ENCODE data around the gene MRPL4. TPM values are rescaled to one million over a fixed set of nuclear protein-coding genes. Genes with fewer than 3 reads are reported as not detected.

The MRPL4 gene
- total RNA-seq, 2 experiments from 2014 or later = 44.6 to 47.3 TPM

DNA sequence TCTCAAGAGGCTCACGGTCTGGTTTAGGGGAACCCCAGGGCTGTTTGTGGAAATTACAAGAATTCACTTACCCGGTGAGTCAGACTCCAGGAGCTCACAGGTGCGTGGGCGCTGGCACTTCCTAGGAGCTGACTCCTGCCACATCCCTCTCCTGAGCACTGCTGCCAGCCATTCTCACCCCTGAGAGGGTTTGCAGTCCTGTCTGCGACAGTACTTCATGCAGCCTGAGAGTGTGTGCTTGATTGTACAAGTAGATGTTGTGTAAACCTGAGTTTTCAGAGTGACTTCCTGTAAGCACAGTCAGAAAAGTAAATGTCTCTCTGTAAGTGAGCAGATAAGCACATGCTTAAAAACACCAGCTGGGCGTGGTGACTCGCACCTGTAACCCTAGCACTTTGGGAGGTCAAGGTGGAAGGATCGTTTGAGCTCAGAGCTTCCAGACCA lies 8.1 kb downstream of the MRPL4 start:
- H3K4me3 ChIP-seq (ENCODE audit: low read length) = no peak overlapping the region
- intact Hi-C loops (cut with DNase I, micrococcal nuclease) = no loop called here
- peaks cover 41% of the 10 kb centered on the region for H3K36me3 Mint-ChIP-seq (ENCODE audit: low read depth)
- TF ChIP-seq, protein P1, sequence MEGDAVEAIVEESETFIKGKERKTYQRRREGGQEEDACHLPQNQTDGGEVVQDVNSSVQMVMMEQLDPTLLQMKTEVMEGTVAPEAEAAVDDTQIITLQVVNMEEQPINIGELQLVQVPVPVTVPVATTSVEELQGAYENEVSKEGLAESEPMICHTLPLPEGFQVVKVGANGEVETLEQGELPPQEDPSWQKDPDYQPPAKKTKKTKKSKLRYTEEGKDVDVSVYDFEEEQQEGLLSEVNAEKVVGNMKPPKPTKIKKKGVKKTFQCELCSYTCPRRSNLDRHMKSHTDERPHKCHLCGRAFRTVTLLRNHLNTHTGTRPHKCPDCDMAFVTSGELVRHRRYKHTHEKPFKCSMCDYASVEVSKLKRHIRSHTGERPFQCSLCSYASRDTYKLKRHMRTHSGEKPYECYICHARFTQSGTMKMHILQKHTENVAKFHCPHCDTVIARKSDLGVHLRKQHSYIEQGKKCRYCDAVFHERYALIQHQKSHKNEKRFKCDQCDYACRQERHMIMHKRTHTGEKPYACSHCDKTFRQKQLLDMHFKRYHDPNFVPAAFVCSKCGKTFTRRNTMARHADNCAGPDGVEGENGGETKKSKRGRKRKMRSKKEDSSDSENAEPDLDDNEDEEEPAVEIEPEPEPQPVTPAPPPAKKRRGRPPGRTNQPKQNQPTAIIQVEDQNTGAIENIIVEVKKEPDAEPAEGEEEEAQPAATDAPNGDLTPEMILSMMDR (IDR thresholded peaks at IDR 0.05) = no peak
- no peak overlapping the region for H3K27ac ChIP-seq (ENCODE audit: low read depth in 1 of 2, low read length in 2 of 2)
- H3K27me3 ChIP-seq (ENCODE audit: control insufficient read depth in 1 of 2, insufficient read depth in 2 of 2, low read length in 2 of 2) = no peaks in the 10 kb centered on the region
- H3K9me3 Mint-ChIP-seq = no peaks in the 10 kb centered on the region
- no peaks in the 10 kb centered on the region for H3K9me3 ChIP-seq (ENCODE audit: control insufficient read depth in 1 of 2, insufficient read depth in 1 of 2, low read length in 2 of 2)
- peaks cover 16% of the 10 kb centered on the region for H3K4me1 Mint-ChIP-seq (ENCODE audit: low read depth)
- POLR2A ChIA-PET = interaction anchor here (1.6 to 2.7 kb wide), 3 partner anchors 11 to 131 kb away, joined by 7 to 18 read pairs (median 10); partner anchors contain the start of genes ICAM1 and TYK2
- CTCF ChIA-PET = interaction anchor here (0.6 to 4.4 kb wide), 9 partner anchors 9 to 442 kb away, joined by 3 to 56 read pairs (median 6); no protein-coding TSS in a partner anchor
- no peaks in the 10 kb centered on the region for H3K27me3 Mint-ChIP-seq
- H3K36me3 ChIP-seq (ENCODE audit: insufficient read depth, low read length) = peaks cover 31% of the 10 kb centered on the region
- DNase-seq (peak in 4 of 14 experiments; percentile 12 to 54 (median 26)), ATAC-seq (ENCODE audit: poor library complexity) (peak; percentile 21)
- H3K27ac Mint-ChIP-seq = no peak overlapping the region
- no peak overlapping the region for H3K4me3 Mint-ChIP-seq
- H3K4me1 ChIP-seq (ENCODE audit: insufficient read depth, low read length) = peaks cover 20% of the 10 kb centered on the region

DNA sequence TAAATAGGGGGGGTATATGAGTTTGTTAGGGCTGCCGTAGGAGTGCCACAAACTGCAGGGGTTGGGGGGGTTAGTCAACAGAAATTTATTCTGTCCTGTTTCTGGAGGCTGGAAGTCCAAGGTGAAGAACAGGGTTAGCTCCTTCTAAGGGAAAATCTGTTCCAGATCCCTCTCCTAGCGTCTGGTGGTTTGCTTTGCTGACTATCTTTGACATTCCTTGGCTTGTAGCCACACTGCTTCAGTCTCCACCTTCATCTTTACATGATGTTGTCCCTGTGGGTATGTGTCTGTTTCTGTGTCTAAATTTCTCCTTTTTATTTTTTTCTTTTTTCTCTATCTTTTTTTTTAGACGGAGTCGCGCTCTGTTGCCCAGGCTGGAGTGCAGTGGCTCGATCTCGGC lies 10.8 kb downstream of the MRPL4 start:
- H3K9me3 Mint-ChIP-seq = no peaks in the 10 kb centered on the region
- H3K4me3 ChIP-seq (ENCODE audit: low read length) = no peak overlapping the region
- intact Hi-C loops (cut with DNase I, micrococcal nuclease) = no loop called here
- ChIA-PET POLR2A (no interaction called here), CTCF (interaction anchor here (0.9 kb wide), 1 partner anchor 128 kb away, joined by 5 read pairs; no protein-coding TSS in a partner anchor)
- TF ChIP-seq, protein P1 (IDR thresholded peaks at IDR 0.05) = no peak
- H3K36me3 Mint-ChIP-seq (ENCODE audit: low read depth) = peaks cover 15% of the 10 kb centered on the region
- H3K4me1 ChIP-seq (ENCODE audit: insufficient read depth, low read length) = peaks cover 20% of the 10 kb centered on the region
- H3K36me3 ChIP-seq (ENCODE audit: insufficient read depth, low read length) = peaks cover 10% of the 10 kb centered on the region
- H3K27ac ChIP-seq (ENCODE audit: low read depth in 1 of 2, low read length in 2 of 2) = no peak overlapping the region
- no peaks in the 10 kb centered on the region for H3K27me3 Mint-ChIP-seq
- DNase-seq = no peak
- no peak overlapping the region for H3K4me3 Mint-ChIP-seq
- no peak overlapping the region for H3K27ac Mint-ChIP-seq
- H3K9me3 ChIP-seq (ENCODE audit: control insufficient read depth in 1 of 2, insufficient read depth in 1 of 2, low read length in 2 of 2) = no peaks in the 10 kb centered on the region
- ATAC-seq (ENCODE audit: poor library complexity) = no peak
- H3K27me3 ChIP-seq (ENCODE audit: control insufficient read depth in 1 of 2, insufficient read depth in 2 of 2, low read length in 2 of 2) = no peaks in the 10 kb centered on the region
- peaks cover 6% of the 10 kb centered on the region for H3K4me1 Mint-ChIP-seq (ENCODE audit: low read depth)

DNA sequence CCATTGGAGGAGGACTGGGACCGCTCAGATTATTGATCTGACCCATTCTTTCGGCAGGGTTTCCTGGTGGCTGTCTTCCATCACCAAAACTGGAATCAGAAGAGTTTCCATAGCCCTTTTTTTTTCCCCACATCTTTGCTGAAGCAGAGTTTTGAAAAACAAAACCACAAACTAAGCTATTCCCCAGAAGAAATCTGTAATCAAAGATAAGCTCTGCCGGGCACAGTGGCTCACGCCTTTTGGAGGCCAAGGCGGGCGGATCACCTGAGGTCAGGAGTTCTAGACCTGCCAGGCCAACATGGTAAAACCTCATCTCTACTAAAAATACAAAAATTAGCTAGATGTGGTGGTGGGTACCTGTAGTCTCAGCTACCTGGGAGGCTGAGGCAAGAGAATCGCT lies 14.7 kb downstream of the MRPL4 start:
- Histone ChIP-seq H3K36me3 (ENCODE audit: insufficient read depth, low read length) (no peaks in the 10 kb centered on the region), H3K27ac (ENCODE audit: low read depth in 1 of 2, low read length in 2 of 2) (no peak overlapping the region), H3K9me3 (ENCODE audit: control insufficient read depth in 1 of 2, insufficient read depth in 1 of 2, low read length in 2 of 2) (no peaks in the 10 kb centered on the region), H3K4me3 (ENCODE audit: low read length) (no peak overlapping the region), H3K4me1 (ENCODE audit: insufficient read depth, low read length) (peaks cover 26% of the 10 kb centered on the region), H3K27me3 (ENCODE audit: control insufficient read depth in 1 of 2, insufficient read depth in 2 of 2, low read length in 2 of 2) (no peaks in the 10 kb centered on the region)
- H3K27me3 Mint-ChIP-seq = no peaks in the 10 kb centered on the region
- ChIA-PET CTCF (interaction anchor here (2.6 to 6.4 kb wide), 2 partner anchors 121 to 124 kb away, joined by 11 to 102 read pairs; no protein-coding TSS in a partner anchor), POLR2A (no interaction called here)
- no peak for ATAC-seq (ENCODE audit: poor library complexity)
- no peaks in the 10 kb centered on the region for H3K9me3 Mint-ChIP-seq
- TF ChIP-seq, protein P1 (IDR thresholded peaks at IDR 0.05) = no peak
- H3K36me3 Mint-ChIP-seq (ENCODE audit: low read depth) = no peaks in the 10 kb centered on the region
- no peak for DNase-seq
- peaks cover 23% of the 10 kb centered on the region for H3K4me1 Mint-ChIP-seq (ENCODE audit: low read depth)
- intact Hi-C loops (cut with DNase I, micrococcal nuclease) = loop anchor here in 1 of 2 experiments (5.0 kb wide), 1 partner anchor 334 kb away; no protein-coding TSS in a partner anchor
- H3K4me3 Mint-ChIP-seq = no peak overlapping the region
- no peak overlapping the region for H3K27ac Mint-ChIP-seq
